OCI-LY1 (cell line): ENCODE data around the gene ANKRD16.
A peak's percentile ranks its signal among the peaks of the same experiment; 100 is the strongest.
"Not testable (repeated sequence)": the region's sequence is repeated elsewhere in the genome, so short reads cannot be mapped to it uniquely, and the experiment has no call there.

ENCODE experiments used
- H2AFZ ChIP-seq: fragments of 200-600 bp; sonication (generic), shearing (Covaris generic); 2 replicates; pipeline ENCODE4 v1.6.0; 2014; ENCODE audit warnings: antibody characterized with exemption, mild to moderate bottlenecking, low read length
- H3F3A ChIP-seq: fragments of 200-600 bp; sonication (generic), shearing (Covaris generic); 2 replicates; pipeline ENCODE4 v1.6.0; 2014; ENCODE audit warnings: mild to moderate bottlenecking, antibody characterized with exemption, low read length, moderate library complexity; ENCODE audit not compliant: insufficient read depth
- H3K27ac ChIP-seq: fragments of 200-600 bp; sonication (generic); 2 replicates; pipeline ENCODE4 v1.5.1; 2014; ENCODE audit warnings: low read length, mixed run types, mild to moderate bottlenecking, low read depth; ENCODE audit not compliant: poor library complexity, severe bottlenecking
- H3K27me3 ChIP-seq: fragments of 200-600 bp; sonication (generic); 2 replicates; pipeline ENCODE4 v1.6.0; 2014; ENCODE audit warnings: antibody characterized with exemption, mild to moderate bottlenecking, low read length, moderate library complexity; ENCODE audit not compliant: insufficient read depth
- H3K36me3 ChIP-seq: fragments of 200-600 bp; sonication (generic); 2 replicates; pipeline ENCODE4 v1.6.1; 2014; ENCODE audit warnings: mild to moderate bottlenecking, antibody characterized with exemption, low read length, moderate library complexity, mixed read lengths; ENCODE audit not compliant: insufficient read depth
- H3K4me1 ChIP-seq: fragments of 200-600 bp; sonication (generic); 2 replicates; pipeline ENCODE4 v1.5.1; 2014; ENCODE audit warnings: mild to moderate bottlenecking, low read length, moderate library complexity; ENCODE audit not compliant: insufficient read depth, severe bottlenecking
- H3K4me2 ChIP-seq: fragments of 200-600 bp; sonication (generic), shearing (Covaris generic); 2 replicates; pipeline ENCODE4 v1.6.1; 2014; ENCODE audit warnings: low read length
- H3K4me3 ChIP-seq: fragments of 200-600 bp; sonication (generic); 2 replicates; pipeline ENCODE4 v1.5.1; 2014; ENCODE audit warnings: low read length, low read depth, mild to moderate bottlenecking, mixed read lengths; ENCODE audit not compliant: poor library complexity, severe bottlenecking
- H3K79me2 ChIP-seq: fragments of 200-600 bp; shearing (Covaris generic); 2 replicates; pipeline ENCODE4 v1.6.1; 2016; ENCODE audit warnings: mixed run types, low read length, mixed read lengths; ENCODE audit not compliant: insufficient read depth
- H3K9ac ChIP-seq: fragments of 200-600 bp; sonication (generic), shearing (Covaris generic); 2 replicates; pipeline ENCODE4 v1.6.1; 2014; ENCODE audit warnings: mild to moderate bottlenecking, low read length, mixed read lengths
- H3K9me2 ChIP-seq: fragments of 200-600 bp; sonication (generic), shearing (Covaris generic); 2 replicates; pipeline ENCODE4 v1.6.1; 2014; ENCODE audit warnings: low read depth, mild to moderate bottlenecking, low read length, mixed read lengths
- H3K9me3 ChIP-seq: fragments of 200-600 bp; shearing (Covaris generic); 2 replicates; pipeline ENCODE4 v1.6.1; 2014; ENCODE audit warnings: low read length, mixed read lengths
- H4K20me1 ChIP-seq: fragments of 200-600 bp; sonication (generic), shearing (Covaris generic); 2 replicates; pipeline ENCODE4 v1.6.0; 2016; ENCODE audit warnings: mild to moderate bottlenecking, low read length; ENCODE audit not compliant: insufficient read depth
- CTCF ChIP-seq: fragments of 200-600 bp; sonication (generic), shearing (Covaris generic); IDR thresholded peaks from 2 replicates; pipeline ENCODE4 v1.5.1; 2017; ENCODE audit warnings: mild to moderate bottlenecking, antibody characterized with exemption, low read length, moderate library complexity, mixed read lengths
- EZH2 ChIP-seq: fragments of 200-600 bp; sonication (generic), shearing (Covaris generic); IDR thresholded peaks from 2 replicates; pipeline ENCODE4 v1.8.0; 2017; ENCODE audit warnings: borderline replicate concordance, mixed run types, mild to moderate bottlenecking, antibody characterized with exemption, low read length, moderate library complexity, mixed read lengths

Gene ANKRD16

DNA sequence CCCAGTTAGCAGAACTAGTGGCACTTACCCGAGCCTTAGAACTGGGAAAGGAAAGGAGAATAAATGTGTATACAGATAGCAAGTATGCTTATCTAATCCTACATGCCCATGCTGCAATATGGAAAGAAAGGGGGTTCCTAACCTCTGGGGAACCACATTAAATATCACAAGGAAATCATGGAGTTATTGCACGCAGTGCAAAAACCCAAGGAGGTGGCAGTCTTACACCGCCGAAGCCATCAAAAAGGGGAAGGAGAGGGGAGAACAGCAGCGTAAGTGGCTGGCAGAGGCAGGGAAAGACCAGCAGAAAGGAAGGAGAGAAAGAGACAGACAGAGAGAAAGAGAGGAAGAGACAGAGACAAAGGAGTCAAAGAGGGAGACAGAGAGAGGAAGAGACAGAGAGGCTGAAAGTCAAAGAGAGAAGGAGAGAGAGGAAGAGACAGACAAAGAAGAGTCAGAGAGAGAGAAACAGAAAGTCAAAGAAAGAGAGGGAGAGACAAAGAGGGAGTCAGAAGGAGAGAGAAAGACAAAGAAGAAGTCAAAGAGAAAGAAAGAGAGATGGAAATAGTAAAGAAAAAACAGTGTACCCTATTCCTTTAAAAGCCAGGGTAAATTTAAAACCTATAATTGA lies 23.1 kb downstream of the ANKRD16 start:
- H2AFZ ChIP-seq, H3K9ac ChIP-seq, H3K9me3 ChIP-seq, H3K27ac ChIP-seq, H3F3A ChIP-seq, H3K79me2 ChIP-seq, H4K20me1 ChIP-seq, H3K4me2 ChIP-seq, H3K36me3 ChIP-seq, H3K27me3 ChIP-seq, H3K9me2 ChIP-seq, H3K4me3 ChIP-seq: not testable (repeated sequence)
- peaks cover 20% of the 10 kb centered on the region for H3K4me1 ChIP-seq

DNA sequence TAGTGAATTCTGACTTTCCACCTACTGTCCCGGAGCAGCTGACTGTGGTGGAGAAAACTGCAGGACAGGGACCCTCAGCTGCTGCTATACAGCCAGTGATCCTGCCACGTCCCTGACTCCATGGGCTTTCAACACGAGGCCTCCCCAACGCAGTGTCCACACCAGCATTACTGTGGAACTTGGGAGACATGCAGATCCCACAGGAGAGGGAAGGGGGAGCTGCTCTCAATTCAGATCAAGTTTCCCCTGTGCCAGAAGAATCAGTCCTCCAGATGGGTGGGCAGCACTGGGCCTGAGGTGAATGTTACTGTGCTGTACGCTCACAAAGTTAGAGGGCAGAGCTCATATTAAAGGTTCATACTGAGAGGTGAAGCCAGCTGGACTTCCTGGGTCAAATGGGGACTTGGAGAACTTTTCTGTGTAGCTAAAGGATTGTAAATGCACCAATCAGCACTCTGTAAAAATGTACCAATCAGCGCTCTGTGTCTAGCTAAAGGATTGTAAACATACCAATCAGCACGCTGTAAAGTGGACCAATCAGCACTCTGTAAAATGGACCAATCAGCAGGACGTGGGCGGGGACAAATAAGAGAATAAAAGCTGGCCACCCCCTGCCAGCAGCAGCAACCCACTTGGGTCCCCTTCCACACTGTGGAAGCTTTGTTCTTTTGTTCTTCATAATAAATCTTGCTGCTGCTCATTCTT lies 26.6 kb downstream of the ANKRD16 start:
- not testable (repeated sequence) for H2AFZ ChIP-seq, H3K36me3 ChIP-seq, H3F3A ChIP-seq, H3K9me2 ChIP-seq, H3K79me2 ChIP-seq, H4K20me1 ChIP-seq, H3K27me3 ChIP-seq, H3K4me2 ChIP-seq, H3K4me3 ChIP-seq, H3K9ac ChIP-seq, H3K9me3 ChIP-seq
- Histone ChIP-seq H3K27ac (peak overlapping the region; percentile 69), H3K4me1 (peaks cover 31% of the 10 kb centered on the region)

- no peaks in the 10 kb centered on the region for H3K9me3 ChIP-seq
- no peak overlapping the region; the same call in 1 of the 2 replicates for H2AFZ ChIP-seq
- H3K4me3 ChIP-seq: peak overlapping the region; percentile 22
- peak overlapping the region; percentile 4; the same call in 1 of the 2 replicates for H3K9ac ChIP-seq
- no peaks in the 10 kb centered on the region for H3F3A ChIP-seq
- peak overlapping the region; percentile 69 for H3K27ac ChIP-seq
- no peaks in the 10 kb centered on the region for H3K9me2 ChIP-seq
- no peaks in the 10 kb centered on the region for H3K79me2 ChIP-seq
- no peaks in the 10 kb centered on the region for H3K27me3 ChIP-seq
- no peaks in the 10 kb centered on the region for H4K20me1 ChIP-seq
- TF ChIP-seq EZH2 (no peak), CTCF (no peak)
- no peaks in the 10 kb centered on the region for H3K36me3 ChIP-seq
- peak overlapping the region; percentile 39 for H3K4me2 ChIP-seq
- peaks cover 31% of the 10 kb centered on the region for H3K4me1 ChIP-seq
Measured at GRCh38 chr10:5862360-5862961, 27.2 kb downstream of the ANKRD16 start.

DNA sequence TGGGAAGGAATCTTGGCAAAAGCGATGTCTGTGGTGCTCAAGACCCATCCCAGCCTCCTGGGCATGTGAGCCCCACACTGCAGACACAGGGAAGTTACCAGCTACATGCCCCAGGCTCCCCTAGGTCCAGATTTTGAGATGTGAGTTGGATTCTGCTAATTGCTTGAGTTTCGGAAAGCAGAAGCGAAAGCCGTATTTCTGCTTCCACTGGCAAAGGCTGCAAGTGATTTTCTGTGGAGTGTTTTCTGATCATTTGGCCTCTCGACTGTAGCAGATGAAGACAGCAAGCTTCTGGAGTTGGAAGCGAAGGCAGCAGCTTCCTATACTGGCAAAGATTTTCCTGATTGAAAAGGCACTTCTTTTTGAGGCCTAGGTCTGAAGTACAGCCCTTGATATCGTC lies 29.6 kb downstream of the ANKRD16 start:
- Histone ChIP-seq H3K9me3 (no peaks in the 10 kb centered on the region), H4K20me1 (no peaks in the 10 kb centered on the region), H3K9me2 (no peaks in the 10 kb centered on the region), H3K4me1 (peaks cover 42% of the 10 kb centered on the region), H3K27me3 (no peaks in the 10 kb centered on the region), H3K4me2 (peak overlapping the region; percentile 22), H3K9ac (no peak overlapping the region), H3K27ac (peak overlapping the region; percentile 27), H3K4me3 (no peak overlapping the region), H3K79me2 (no peaks in the 10 kb centered on the region), H3F3A (no peaks in the 10 kb centered on the region), H2AFZ (no peak overlapping the region), H3K36me3 (no peaks in the 10 kb centered on the region)
- TF ChIP-seq CTCF (no peak), EZH2 (no peak)
